ENCODE data around the gene STRN3. TPM values are rescaled to one million over a fixed set of nuclear protein-coding genes. Genes with fewer than 3 reads are reported as not detected.

Gene STRN3
- total and polyA plus RNA-seq, 2 of the 8 experiments (the other 6 are each of a cell fraction or from before 2014, with no cell fraction given), result 8.7 to 38.1 TPM

DNA sequence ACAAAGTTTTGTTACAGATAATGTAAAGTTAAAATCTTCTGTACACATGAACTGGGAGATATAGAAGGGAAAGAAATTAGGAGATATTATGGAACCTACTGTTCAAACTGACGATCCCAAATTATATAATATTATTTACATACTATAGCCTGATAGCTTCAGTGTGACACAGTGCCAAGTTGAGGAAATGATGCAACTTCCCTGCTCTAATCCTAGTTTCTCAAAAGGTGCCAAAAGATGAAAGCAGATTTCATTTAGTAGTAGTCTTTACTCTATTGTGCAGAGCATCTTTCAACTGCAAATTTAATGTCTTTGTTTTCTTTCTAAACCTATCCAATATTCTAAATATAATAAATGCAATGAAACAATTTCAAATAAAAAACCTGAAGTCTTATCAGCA is 104.9 kb downstream of the STRN3 start:
- H2BK5ac ChIP-seq (ENCODE audit: low read depth, low read length), result no peak overlapping the region
- no peaks in the 10 kb centered on the region for H3K79me2 ChIP-seq (ENCODE audit: control insufficient read depth in 1 of 2, insufficient read depth in 2 of 2, low read length in 2 of 2)
- H4K5ac ChIP-seq (ENCODE audit: insufficient read length, low read depth, low read length), result no peak overlapping the region
- 86% methylated on average over 1 of the region's 1 CpG; no CpG with 5 or more reads in 1 of the 2 experiments for WGBS, 2 experiments (ENCODE audit: extremely low coverage in 1 of 2, insufficient coverage in 1 of 2, insufficient read length in 1 of 2, insufficient replicate concordance in 2 of 2, low coverage in 1 of 2, low lambda C conversion rate in 2 of 2, missing lambda C conversion rate in 1 of 2)
- no peak overlapping the region for H3K9ac ChIP-seq (replicated peaks in 1 of 4; ENCODE audit: extremely low read depth in 1 of 4, low read depth in 3 of 4, low read length in 3 of 4)
- H3K4me2 ChIP-seq (ENCODE audit: insufficient read depth in 1 of 2, low read depth in 2 of 2, low read length in 2 of 2), result no peak overlapping the region
- no peak overlapping the region for H3K14ac ChIP-seq (ENCODE audit: insufficient read length)
- H4K91ac ChIP-seq (replicated peaks; ENCODE audit: insufficient read length, low read length), result no peak overlapping the region
- ChIA-PET CTCF (ENCODE audit: partially characterized antibody) (no interaction called here), POLR2A (ENCODE audit: partially characterized antibody) (no interaction called here)
- DNase-seq (ENCODE audit: low read depth in 1 of 2, low spot score in 2 of 2) (no peak), FAIRE-seq (no peak)
- H3K36me3 ChIP-seq (ENCODE audit: control insufficient read depth in 2 of 4, insufficient read depth in 4 of 4, low read length in 3 of 4), result peaks cover 0 to 11% (median 1%) of the 10 kb centered on the region in 4 experiments; a peak in 3 of 8 replicates
- H3K9me3 ChIP-seq (ENCODE audit: insufficient read depth in 2 of 2, low read depth in 1 of 2, low read length in 1 of 2), result no peaks in the 10 kb centered on the region
- no peaks in the 10 kb centered on the region for H3K79me1 ChIP-seq (ENCODE audit: low read depth, low read length)
- no peak overlapping the region for H3K23ac ChIP-seq (ENCODE audit: insufficient read length)
- no peak overlapping the region for H2BK15ac ChIP-seq (ENCODE audit: low read length)
- H2BK120ac ChIP-seq (replicated peaks; ENCODE audit: low read depth, low read length), result no peak overlapping the region
- no peak overlapping the region for H3K18ac ChIP-seq (ENCODE audit: extremely low read depth, low read length)
- H2AK5ac ChIP-seq (ENCODE audit: low read depth, low read length), result no peak overlapping the region
- peaks cover 2% of the 10 kb centered on the region; the same call in 1 of the 2 replicates for H3K23me2 ChIP-seq (ENCODE audit: low read depth, low read length)
- no peaks in the 10 kb centered on the region for H3K27me3 ChIP-seq (replicated peaks in 1 of 4; ENCODE audit: control insufficient read depth in 3 of 4, extremely low read depth in 1 of 4, insufficient read depth in 3 of 4, low read length in 3 of 4)
- no peak overlapping the region for H3K27ac ChIP-seq (ENCODE audit: low read depth, low read length)
- H4K8ac ChIP-seq (ENCODE audit: extremely low read depth, insufficient read depth, low read length), result no peak overlapping the region
- TF ChIP-seq SIX5 (IDR thresholded peaks at IDR 0.05; ENCODE audit: low read depth, low read length) (no peak), SP1 (IDR thresholded peaks at IDR 0.05; ENCODE audit: low read depth, low read length) (no peak), SUZ12 (IDR thresholded peaks at IDR 0.05; ENCODE audit: low read length) (no peak), CTCF (IDR thresholded peaks at IDR 0.05; ENCODE audit: control extremely low read depth in 1 of 3, insufficient read depth in 1 of 3, low read depth in 1 of 3, low read length in 3 of 3) (no peak), TCF12 (IDR thresholded peaks at IDR 0.05; ENCODE audit: low read depth, low read length) (no peak), GTF2F1 (IDR thresholded peaks at IDR 0.05; ENCODE audit: borderline replicate concordance, low read depth, low read length) (no peak)
- H3K4me3 ChIP-seq (ENCODE audit: extremely low read depth in 1 of 4, insufficient read depth in 2 of 4, low read depth in 3 of 4, low read length in 4 of 4), result no peak overlapping the region
- no peak overlapping the region for H3K56ac ChIP-seq (replicated peaks; ENCODE audit: insufficient read length, low read depth, low read length)
- H2BK12ac ChIP-seq (ENCODE audit: low read depth, low read length), result no peak overlapping the region
- no peak overlapping the region for H2BK20ac ChIP-seq (ENCODE audit: low read length)
- H3K4ac ChIP-seq (replicated peaks; ENCODE audit: insufficient read length, low read depth, low read length), result no peak overlapping the region
- H2AFZ ChIP-seq (ENCODE audit: low read length), result no peak overlapping the region
- no peaks in the 10 kb centered on the region for H4K20me1 ChIP-seq (replicated peaks in 1 of 2; ENCODE audit: control insufficient read depth in 1 of 2, insufficient read depth in 2 of 2, low read length in 2 of 2)
- H3K4me1 ChIP-seq (replicated peaks in 1 of 4; ENCODE audit: control insufficient read depth in 3 of 4, insufficient read depth in 4 of 4, low read length in 3 of 4), result peaks cover 0 to 3% (median 0%) of the 10 kb centered on the region in 4 experiments; a peak in 1 of 7 replicates

Data from H1 (cell line).